NCI-H1436 (cell line): ENCODE measurements around the gene BTBD2.

ENCODE experiments used
- DNase-seq: peaks from one replicate; lab custom pipeline; 2025; lab: John Stamatoyannopoulos, UW

Gene BTBD2

GRCh38 chr19:2050991-2051772, 35.7 kb upstream of the BTBD2 start, which contains the start of gene MKNK2:
Gene MKNK2 (minus strand): TSS chr19:2051244. CDS start chr19:2050851, 393 bp downstream.
- DNase-seq = peak; percentile 82

- DNase-seq = no peak
Measured at GRCh38 chr19:2050349-2050990, 35.0 kb upstream of the BTBD2 start.

GRCh38 chr19:2049741-2050348, 34.3 kb upstream of the BTBD2 start:
- peak; percentile 26 for DNase-seq

DNA sequence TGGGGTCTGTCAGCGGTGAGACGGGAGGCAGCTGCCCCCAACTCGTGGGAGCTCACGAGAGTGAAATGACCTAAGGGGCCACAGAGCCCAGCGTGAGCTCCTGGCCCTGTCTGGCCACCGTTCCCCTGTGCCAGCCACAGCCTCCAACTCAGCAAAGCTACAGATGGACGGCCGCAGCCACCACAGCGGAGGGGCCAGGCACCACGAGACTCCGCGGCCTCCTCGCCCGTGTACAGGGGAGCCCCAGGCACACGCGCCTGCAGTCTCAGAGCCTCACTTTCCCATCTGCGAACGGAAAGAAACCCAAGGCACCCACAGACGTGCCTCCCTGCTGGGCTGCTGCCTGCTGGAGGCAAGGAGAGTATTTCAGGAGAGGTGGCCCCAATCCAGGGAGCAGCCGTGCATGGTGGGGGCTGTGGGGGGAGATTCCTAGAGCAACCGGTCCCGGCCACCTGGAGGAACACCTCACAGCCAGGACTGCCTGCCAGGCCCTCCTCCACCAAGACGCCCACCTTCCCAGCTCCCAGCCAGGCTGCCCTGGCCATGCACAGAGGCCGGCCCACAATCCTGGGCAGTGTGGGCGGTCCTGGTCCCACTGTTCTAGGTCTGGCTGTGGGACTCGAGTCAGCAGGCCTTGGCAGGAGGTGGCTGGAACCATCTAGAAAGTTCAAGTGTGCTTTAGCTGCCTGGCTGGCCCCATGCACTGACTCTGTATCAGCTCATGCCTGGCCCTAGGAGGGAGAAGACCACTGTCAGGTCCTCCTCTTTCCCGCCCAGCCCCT, 33.6 kb upstream of the BTBD2 start:
- no peak for DNase-seq

DNA sequence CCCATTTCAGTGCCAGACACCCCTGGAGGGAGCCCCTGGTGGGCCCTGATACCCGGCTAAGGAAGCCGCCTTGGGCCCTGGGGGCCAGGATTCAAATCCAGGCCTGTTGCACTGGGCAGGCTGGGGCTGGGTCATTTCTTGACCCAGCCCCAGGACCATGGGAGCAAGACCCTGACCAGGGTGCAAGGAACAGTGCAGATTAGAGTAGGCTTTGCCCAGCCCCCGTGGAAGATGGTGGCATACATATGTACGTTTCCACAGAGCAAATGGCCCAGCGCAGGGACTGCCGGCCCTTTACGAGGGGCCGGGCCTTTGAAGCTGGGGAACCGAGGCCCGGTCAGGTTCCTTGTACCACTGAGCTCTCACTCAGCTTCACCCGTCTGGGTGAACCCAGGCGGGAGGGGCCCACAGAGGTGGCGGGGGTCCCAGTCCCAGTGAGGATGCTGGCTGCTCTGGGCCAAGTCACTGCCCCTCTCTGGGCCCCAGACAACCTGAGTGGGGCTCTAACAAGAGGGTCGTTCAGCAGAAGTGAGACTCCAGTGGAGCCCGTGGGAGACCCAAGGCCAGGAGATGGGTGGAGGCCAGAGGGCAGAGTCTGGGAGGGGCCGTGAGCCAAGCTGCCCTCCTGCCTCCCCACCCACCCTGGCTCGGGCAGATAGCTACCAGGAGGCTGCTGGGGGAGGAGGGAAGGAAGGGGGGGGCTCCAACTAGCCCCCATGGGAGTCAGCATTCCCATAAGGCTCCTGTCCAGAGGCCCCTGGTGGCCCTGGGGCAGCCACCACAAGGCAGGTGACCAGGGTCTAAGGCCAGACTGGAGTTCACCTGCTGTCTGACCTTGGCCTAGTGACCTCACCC, 32.8 kb upstream of the BTBD2 start:
- no peak for DNase-seq

DNA sequence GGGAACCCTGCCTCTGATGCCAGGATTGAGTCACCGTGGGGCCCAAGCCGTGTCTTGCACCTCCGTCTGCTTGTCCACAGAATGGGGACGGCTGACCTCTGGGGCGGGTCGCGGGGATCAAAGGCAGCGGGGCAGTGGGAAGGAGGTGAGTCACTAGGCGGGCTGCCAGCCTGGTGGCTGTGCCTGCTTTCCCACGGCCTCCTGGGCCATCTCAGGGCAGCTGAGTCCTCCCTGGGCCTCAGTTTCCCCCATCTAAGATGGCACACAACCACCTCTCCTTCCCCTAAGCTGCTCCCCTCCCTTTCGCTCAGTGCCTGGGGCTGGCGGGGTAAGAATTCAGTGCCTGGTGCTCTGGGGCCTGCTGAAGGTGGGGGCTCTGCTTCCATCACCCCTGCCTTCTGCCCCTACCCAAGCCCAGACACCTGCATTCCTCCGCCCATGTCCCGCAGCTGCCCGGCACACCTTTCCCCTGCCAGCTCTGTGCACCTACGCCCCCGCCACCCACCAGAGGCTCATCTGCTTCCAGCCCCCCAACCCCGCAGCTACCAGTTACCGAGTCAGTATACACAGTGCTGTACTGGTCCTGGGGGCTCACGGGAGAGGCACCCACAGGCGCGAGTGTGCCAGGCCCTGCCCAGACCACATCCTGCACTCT, 32.1 kb upstream of the BTBD2 start:
- DNase-seq = no peak

GRCh38 chr19:2047076-2047448, 31.5 kb upstream of the BTBD2 start:
- DNase-seq = no peak

DNA sequence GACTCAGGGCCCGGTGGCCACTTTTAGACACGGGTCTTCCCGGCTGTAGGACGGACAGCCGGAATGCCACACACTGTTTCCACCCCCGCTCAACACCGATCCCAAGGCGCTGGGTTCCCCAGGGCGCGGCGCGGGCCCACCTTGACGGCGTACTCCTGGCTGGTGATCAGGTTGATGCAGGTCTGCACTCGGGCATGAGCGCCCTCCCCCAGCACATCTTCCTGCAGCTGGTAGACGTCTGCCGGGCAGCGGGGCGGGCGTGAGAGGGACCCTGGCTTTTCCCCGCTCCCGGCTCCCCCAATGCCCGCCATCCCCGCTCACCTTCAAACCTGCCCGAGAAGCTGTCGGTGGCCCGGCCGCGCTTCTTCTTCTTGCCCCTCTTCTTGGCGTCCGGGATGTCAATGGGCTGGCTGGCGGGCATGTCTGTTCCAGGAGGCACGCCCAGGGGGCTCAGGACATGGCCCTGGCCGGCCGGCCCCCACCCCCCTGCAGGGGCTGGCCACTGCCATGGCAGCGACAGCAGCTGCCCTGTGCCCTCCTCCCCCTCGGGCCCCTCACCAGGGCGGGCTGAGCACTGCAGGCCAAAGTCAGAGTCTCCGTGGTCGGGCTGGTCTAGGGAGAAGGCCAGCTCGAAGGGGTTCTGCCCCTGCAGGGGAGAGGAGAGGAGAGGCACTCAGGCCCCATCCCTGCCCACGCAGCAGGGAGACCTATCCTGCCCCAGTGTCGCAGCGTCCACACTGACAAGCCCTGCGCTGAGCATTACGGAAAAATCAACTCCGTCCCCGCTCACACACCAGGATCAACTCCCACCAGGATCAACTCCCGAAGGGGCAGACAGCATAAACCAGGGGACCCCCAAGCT, 30.8 kb upstream of the BTBD2 start:
- DNase-seq = no peak

- DNase-seq = no peak
Measured at GRCh38 chr19:2045501-2046045, 30.1 kb upstream of the BTBD2 start.

- no peak for DNase-seq
Measured at GRCh38 chr19:2044709-2045500, 29.4 kb upstream of the BTBD2 start.

DNA sequence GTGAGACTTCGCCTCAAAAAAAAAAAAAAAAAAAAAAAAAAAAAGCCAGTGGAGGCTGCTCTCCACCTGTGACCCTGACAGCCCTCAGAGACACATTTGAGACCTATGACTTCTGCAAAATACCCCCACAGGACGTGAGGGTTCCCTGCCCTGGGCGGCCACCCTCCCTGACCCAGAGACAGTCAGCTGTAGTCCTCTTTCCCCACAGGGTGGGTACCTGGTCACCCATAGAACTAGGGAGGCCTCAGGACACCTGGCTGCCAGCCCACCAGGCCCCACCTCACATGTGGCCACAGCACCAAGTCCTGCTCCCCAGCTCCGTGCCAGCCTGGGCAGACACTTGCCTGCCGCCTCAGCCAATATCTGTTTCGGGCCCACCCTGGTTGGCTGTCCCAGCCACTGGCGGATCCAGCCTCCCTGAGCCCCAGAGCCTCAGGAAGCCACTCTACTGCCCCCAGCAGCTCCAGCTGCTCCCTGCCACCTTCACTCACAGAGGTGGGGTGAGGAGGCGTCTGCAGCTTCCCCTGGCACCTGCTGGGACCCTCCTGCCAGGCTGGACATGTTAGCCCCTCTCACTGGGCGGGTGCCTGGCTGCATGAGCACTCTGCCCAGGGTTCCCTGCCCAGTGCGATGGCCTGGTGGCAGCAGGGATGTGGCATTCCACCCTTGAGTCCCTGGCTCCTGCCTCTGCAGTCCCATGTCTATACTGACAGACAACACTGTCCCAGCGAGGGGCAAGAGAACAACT, 28.6 kb upstream of the BTBD2 start:
- DNase-seq = no peak

DNA sequence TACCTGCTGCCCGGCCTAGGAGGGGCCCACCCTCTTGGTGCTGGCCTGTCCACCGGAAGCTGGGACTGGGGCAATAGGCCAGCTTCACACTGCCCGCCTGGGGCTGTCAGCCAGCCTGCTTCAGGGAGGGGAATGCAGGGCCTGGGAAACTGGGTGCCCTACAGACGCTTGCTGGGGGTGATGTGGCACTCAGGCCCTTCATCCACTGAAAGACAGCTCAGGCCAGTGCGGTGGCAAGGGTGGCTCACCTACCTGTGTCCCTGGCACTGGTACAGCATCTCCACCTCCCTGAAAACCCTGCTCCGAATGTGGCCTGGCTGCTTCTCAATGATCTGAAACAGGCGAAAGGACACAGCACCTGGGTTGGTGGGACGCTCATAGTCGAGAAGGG, 27.7 kb upstream of the BTBD2 start:
- no peak for DNase-seq

- no peak for DNase-seq
Measured at GRCh38 chr19:2042485-2043250, 27.2 kb upstream of the BTBD2 start.

DNA sequence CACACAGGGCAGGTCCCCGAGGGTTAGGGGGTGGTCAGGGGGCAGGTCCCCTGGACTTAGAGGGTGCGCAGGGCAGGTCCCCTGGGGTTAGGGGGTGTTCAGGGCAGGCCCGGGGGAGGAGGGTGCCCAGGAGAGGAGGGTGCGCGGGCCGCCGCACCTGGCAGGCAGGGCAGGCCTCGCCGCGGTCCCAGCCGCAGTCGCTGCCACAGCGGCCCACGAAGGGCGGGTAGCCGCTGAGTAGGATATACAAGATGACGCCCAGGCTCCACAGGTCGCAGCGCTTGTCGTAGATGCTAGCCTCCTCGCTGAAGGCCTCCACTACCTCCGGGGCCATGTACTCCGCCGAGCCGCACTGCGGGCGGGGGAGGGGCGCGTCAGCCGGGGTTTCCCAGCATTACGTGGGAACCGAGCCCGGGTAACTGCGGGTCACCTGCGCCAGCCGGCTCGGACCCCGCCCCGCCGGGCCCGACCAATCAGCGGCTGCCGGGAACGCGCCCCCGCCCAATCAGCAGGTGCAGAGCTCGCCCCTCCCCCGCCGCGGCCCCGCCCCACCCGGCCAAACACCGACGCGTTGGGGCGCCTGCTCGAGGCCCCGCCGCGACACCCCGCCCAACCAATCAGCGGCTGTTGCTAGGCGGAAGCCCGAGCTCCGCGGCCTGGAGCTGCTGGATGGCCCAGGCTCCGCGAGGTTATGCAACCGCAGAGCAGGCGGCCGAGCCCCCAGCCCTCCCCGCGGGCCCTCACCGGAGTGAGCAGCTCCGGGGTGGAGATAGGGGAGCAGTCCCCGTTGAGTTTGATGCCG, 26.4 kb upstream of the BTBD2 start:
- DNase-seq = peak; percentile 93

DNA sequence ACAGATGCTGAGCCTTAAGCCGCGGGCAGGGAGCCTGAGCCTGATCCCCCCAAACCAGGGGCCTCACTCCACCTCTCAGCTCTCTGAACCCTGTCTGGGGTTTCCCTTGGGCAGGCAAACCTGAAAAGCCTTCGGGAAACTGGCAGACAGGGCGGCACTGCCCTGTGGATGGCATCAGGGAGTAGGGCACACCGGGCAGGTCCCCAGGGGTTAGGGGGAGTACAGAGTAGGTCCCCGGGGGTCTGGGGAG, 25.8 kb upstream of the BTBD2 start:
- DNase-seq = no peak

- no peak for DNase-seq
Measured at GRCh38 chr19:2040647-2041432, 25.3 kb upstream of the BTBD2 start.
